K562 (cell line): ENCODE measurements around the gene BCAS3. TPM values are rescaled to one million over a fixed set of nuclear protein-coding genes. Genes with fewer than 3 reads are reported as not detected.
A peak's percentile ranks its signal among the peaks of the same experiment; 100 is the strongest.

Experiments
- ATF3 ChIP-seq, 2 experiments: fragments of 450-650 bp in 1 of 2; sonication (generic) in 1 of 2; formaldehyde crosslinking in 1 of 2; IDR thresholded peaks in 1 of 2; conservative IDR thresholded peaks in 1 of 2; 2 replicates each; pipeline versions ENCODE4 v1.6.1 to v1.8.1; 2016 to 2023; ENCODE audit warnings: mild to moderate bottlenecking in 2 of 2, moderate library complexity in 2 of 2, inconsistent platforms in 1 of 2, missing genetic modification reagents in 1 of 2
- ATF4 ChIP-seq: fragments of 450-650 bp; formaldehyde crosslinking; IDR thresholded peaks from 2 replicates; pipeline ENCODE4 v1.4.0; 2022; ENCODE audit warnings: mild to moderate bottlenecking, moderate library complexity
- BACH1 ChIP-seq: fragments of 200-800 bp; sonication (Bioruptor generic); IDR thresholded peaks from 2 replicates; pipeline ENCODE4 v1.6.1; 2016; ENCODE audit warnings: missing genetic modification characterization, missing compliant biosample characterization
- DEAF1 ChIP-seq: fragments of 450-650 bp; formaldehyde crosslinking; IDR thresholded peaks from 2 replicates; pipeline ENCODE4 v1.4.0; 2020; ENCODE audit warnings: mild to moderate bottlenecking, moderate library complexity
- JUND ChIP-seq, 2 experiments: IDR thresholded peaks; 2 replicates in 1 of 2; 3 replicates in 1 of 2; pipeline ENCODE4 v1.6.1; 2011; ENCODE audit warnings: borderline replicate concordance in 2 of 2, low read depth in 2 of 2, low read length in 2 of 2, improper control_type of control experiment in 1 of 2, missing biosample characterization in 1 of 2, missing genetic modification characterization in 1 of 2, missing genetic modification reagents in 1 of 2
- NFRKB ChIP-seq: fragments of 450-650 bp; IDR thresholded peaks from 2 replicates; pipeline ENCODE4 v1.6.1; 2016; ENCODE audit warnings: low read depth
- NR1H2 ChIP-seq: sonication (generic); formaldehyde crosslinking; IDR thresholded peaks from 2 replicates; pipeline ENCODE4 v1.4.0; 2020; ENCODE audit warnings: mild to moderate bottlenecking, missing genetic modification reagents
- RBM15 ChIP-seq: fragments of 200-400 bp; formaldehyde crosslinking; IDR thresholded peaks from 2 replicates; pipeline ENCODE4 v1.6.1; 2018; ENCODE audit warnings: mild to moderate bottlenecking, low read length, moderate library complexity; ENCODE audit not compliant: insufficient read depth
- RBM17 ChIP-seq: fragments of 200-400 bp; formaldehyde crosslinking; IDR thresholded peaks from 2 replicates; pipeline ENCODE4 v1.6.1; 2017; ENCODE audit warnings: low read depth, mild to moderate bottlenecking, low read length, borderline replicate concordance
- RHOXF2B ChIP-seq: fragments of 250-450 bp; sonication (Bioruptor Pico); conservative IDR thresholded peaks from 2 replicates; pipeline ENCODE4 v1.5.1; 2021
- SMC3 ChIP-seq: conservative IDR thresholded peaks from 2 replicates; pipeline ENCODE4 v1.6.1; 2011; ENCODE audit warnings: low read depth, low read length, improper control_type of control experiment; ENCODE audit not compliant: insufficient read depth
- SNAPC5 ChIP-seq: fragments of 250-450 bp; sonication (Bioruptor Pico); IDR thresholded peaks from 2 replicates; pipeline ENCODE4 v1.8.0; 2021; ENCODE audit warnings: moderate library complexity, mild to moderate bottlenecking, inconsistent platforms
- TAL1 ChIP-seq: fragments of 450-650 bp; IDR thresholded peaks from 2 replicates; pipeline ENCODE4 v1.6.1; 2016; ENCODE audit warnings: mild to moderate bottlenecking
- TCF15 ChIP-seq: fragments of 250-450 bp; sonication (Bioruptor Pico); IDR thresholded peaks from 2 replicates; pipeline ENCODE4 v1.8.0; 2022; ENCODE audit warnings: moderate library complexity, mild to moderate bottlenecking, inconsistent platforms
- ZMIZ1 ChIP-seq, 2 experiments: fragments of 150-350 bp in 1 of 2; IDR thresholded peaks; 2 replicates each; pipeline ENCODE4 v1.6.1; 2012 to 2016; ENCODE audit warnings: low read depth in 2 of 2, low read length in 2 of 2, mild to moderate bottlenecking in 1 of 2, moderate library complexity in 1 of 2
- ZNF41 ChIP-seq: fragments of 250-450 bp; sonication (Bioruptor Pico); conservative IDR thresholded peaks from 2 replicates; pipeline ENCODE4 v1.4.0; 2020; ENCODE audit warnings: mild to moderate bottlenecking
- polyA plus RNA-seq, 8 experiments: library from polyadenylated mRNA; depleted of rRNA in 4 of 8; stranded (reverse) in 5 of 8; unstranded in 3 of 8; fragments of >200 nt; fragmentation: Nextera tagmentation in 2 of 8; fragmentation: Illumina TruSeq in 1 of 8; extraction: Ambion mirVana in 2 of 8; extraction: Trizol in 1 of 8; gene quantifications; 2 replicates each; pipeline versions ENCODE4 v1.2.1 to v1.2.3, GENCODE V29; 2011 to 2014; ENCODE audit warnings: inconsistent platforms in 1 of 8, missing spikeins in 1 of 8
- total RNA-seq, 7 experiments: library from RNA; depleted of rRNA in 6 of 7; stranded (reverse); fragments of >200 nt in 6 of 7; fragmentation: Illumina TruSeq in 2 of 7; extraction: Trizol in 2 of 7; gene quantifications; 2 replicates each; pipeline versions ENCODE4 v1.2.1 to v1.2.3, GENCODE V29; 2011 to 2021; ENCODE audit warnings: low replicate concordance in 1 of 7

BCAS3 gene
- total and polyA plus RNA-seq, 9 of the 15 experiments (the other 6 are each of a cell fraction or from before 2014, with no cell fraction given) = 1.9 to 5.5 (median 3.5) TPM

GRCh38 chr17:60887614-60888028 is 210.0 kb downstream of the BCAS3 start (continued):
- TF ChIP-seq RBM15 (no peak), TCF15 (CRISPR knock-in tag) (no peak), BACH1 (no peak), ATF4 (CRISPR knock-in tag) (peak; percentile 83), ZMIZ1 (IDR thresholded peaks at IDR 0.05; ENCODE audit: low read depth in 2 of 2, low read length in 2 of 2) (no peak), RBM17 (no peak), ATF3 (IDR thresholded peaks at IDR 0.05) (peak; percentile 79), ATF3 (CRISPR knock-in tag; conservative IDR thresholded peaks at IDR 0.05) (no peak), ZNF41 (CRISPR knock-in tag) (no peak), RHOXF2B (CRISPR knock-in tag) (no peak), SMC3 (no peak), JUND (IDR thresholded peaks at IDR 0.05; ENCODE audit: borderline replicate concordance, low read depth, low read length) (0 out of 2 replicates have a peak, but pooled peaks have one; percentile 18), JUND (tag; IDR thresholded peaks at IDR 0.05; ENCODE audit: borderline replicate concordance, low read depth, low read length) (no peak), DEAF1 (peak; percentile 16; the same call in 1 of the 2 replicates), SNAPC5 (CRISPR knock-in tag) (no peak), NR1H2 (no peak), NFRKB (peak; percentile 31), TAL1 (no peak)
